GM18511 (cell line): Measurements from ENCODE around the gene CACNA2D4.

Experiments used
- ATAC-seq: cut with Tn5 transposase; IDR thresholded peaks from one replicate; pipeline ENCODE4 v1.9.1; 2021; ENCODE audit warnings: mild to moderate bottlenecking, moderate library complexity; ENCODE audit not compliant: unreplicated experiment

The CACNA2D4 gene

GRCh38 chr12:1890119-1890703, 28.2 kb downstream of the CACNA2D4 start:
- ATAC-seq: no peak

- no peak for ATAC-seq
Measured at GRCh38 chr12:1888923-1889322, 29.5 kb downstream of the CACNA2D4 start.

GRCh38 chr12:1886396-1887008, 31.9 kb downstream of the CACNA2D4 start:
- no peak for ATAC-seq

GRCh38 chr12:1885599-1886245, 32.7 kb downstream of the CACNA2D4 start:
- no peak for ATAC-seq

- no peak for ATAC-seq
Measured at GRCh38 chr12:1885082-1885596, 33.3 kb downstream of the CACNA2D4 start.

- ATAC-seq: no peak
Measured at GRCh38 chr12:1884651-1885050, 33.8 kb downstream of the CACNA2D4 start.

- no peak for ATAC-seq
Measured at GRCh38 chr12:1883513-1883912, 34.9 kb downstream of the CACNA2D4 start.

- ATAC-seq: no peak
Measured at GRCh38 chr12:1882850-1883470, 35.5 kb downstream of the CACNA2D4 start.

GRCh38 chr12:1882405-1882804, 36.0 kb downstream of the CACNA2D4 start:
- ATAC-seq: no peak

GRCh38 chr12:1881936-1882335, 36.5 kb downstream of the CACNA2D4 start:
- ATAC-seq: no peak

- ATAC-seq: no peak
Measured at GRCh38 chr12:1881301-1881700, 37.2 kb downstream of the CACNA2D4 start.

- no peak for ATAC-seq
Measured at GRCh38 chr12:1880876-1881275, 37.6 kb downstream of the CACNA2D4 start.

- no peak for ATAC-seq
Measured at GRCh38 chr12:1880153-1880845, 38.2 kb downstream of the CACNA2D4 start.

- ATAC-seq: no peak
Measured at GRCh38 chr12:1879633-1880032, 38.8 kb downstream of the CACNA2D4 start.

- ATAC-seq: no peak
Measured at GRCh38 chr12:1878695-1879094, 39.8 kb downstream of the CACNA2D4 start.

GRCh38 chr12:1878214-1878613, 40.2 kb downstream of the CACNA2D4 start:
- ATAC-seq: no peak

GRCh38 chr12:1877169-1877878, 41.1 kb downstream of the CACNA2D4 start:
- no peak for ATAC-seq

GRCh38 chr12:1876086-1876485, 42.4 kb downstream of the CACNA2D4 start:
- ATAC-seq: no peak

GRCh38 chr12:1875608-1876007, 42.8 kb downstream of the CACNA2D4 start:
- ATAC-seq: no peak
